Panc1 (cell line): ENCODE results near the gene MAMSTR. TPM values are rescaled to one million over a fixed set of nuclear protein-coding genes. Genes with fewer than 3 reads are reported as not detected.

ENCODE experiments used
- ATAC-seq: fragments of 200-7000 bp; cut with Tn5 transposase; 2 replicates; pipeline ENCODE4 v1.9.1; 2020; ENCODE audit warnings: mild to moderate bottlenecking, moderate library complexity
- BruUV-seq: library from RNA; stranded (reverse); fragments of 400-500 nt; replicated peaks from 2 replicates; lab custom pipeline; 2021; lab: Mats Ljungman, UMichigan
- CTCF ChIA-PET: fragments of 300-600 bp; sonication (Branson Sonifier 250); formaldehyde crosslinking; loops from one replicate; lab custom pipeline; 2022; ENCODE audit warnings: antibody characterized with exemption; lab: Charles Lee
- POLR2A ChIA-PET: fragments of 300-600 bp; sonication (Branson Sonifier 250); formaldehyde crosslinking; loops from one replicate; lab custom pipeline; 2022; ENCODE audit warnings: antibody characterized with exemption; lab: Charles Lee
- DNase-seq: peaks from one replicate; pipeline ENCODE4 v3.0.0-alpha.2; 2010; ENCODE audit warnings: low read depth, low spot score
- H3K27ac ChIP-seq: 2 replicates; pipeline ENCODE4 v1.5.1; 2011; ENCODE audit warnings: mild to moderate bottlenecking, low read length, inconsistent platforms
- H3K27me3 ChIP-seq: fragments of 200-500 bp; sonication (Bioruptor generic); 2 replicates; pipeline ENCODE4 v1.6.0; 2014; ENCODE audit warnings: low read length, inconsistent platforms; ENCODE audit not compliant: control insufficient read depth, insufficient read depth
- H3K36me3 ChIP-seq: fragments of 200-500 bp; sonication (Bioruptor generic); 2 replicates; pipeline ENCODE4 v1.5.1; 2014; ENCODE audit warnings: inconsistent platforms, mild to moderate bottlenecking, low read length, moderate library complexity; ENCODE audit not compliant: control insufficient read depth, insufficient read depth
- H3K4me1 ChIP-seq: 2 replicates; pipeline ENCODE4 v1.5.1; 2011; ENCODE audit warnings: inconsistent platforms, mild to moderate bottlenecking, low read length, moderate library complexity; ENCODE audit not compliant: control insufficient read depth, insufficient read depth
- H3K4me3 ChIP-seq, 2 experiments: 2 replicates each; pipeline ENCODE4 v1.5.1; 2011 to 2012; ENCODE audit warnings: low read depth in 2 of 2, low read length in 2 of 2, mild to moderate bottlenecking in 2 of 2, inconsistent platforms in 1 of 2, moderate library complexity in 1 of 2
- H3K9me3 ChIP-seq: fragments of 200-500 bp; sonication (Bioruptor generic); 2 replicates; pipeline ENCODE4 v1.5.1; 2014; ENCODE audit warnings: low read depth, mild to moderate bottlenecking, inconsistent platforms, low read length, moderate library complexity; ENCODE audit not compliant: control insufficient read depth, insufficient read depth
- CTCF ChIP-seq: fragments of 450-650 bp; IDR thresholded peaks from 2 replicates; pipeline ENCODE4 v1.5.1; 2017; ENCODE audit warnings: mild to moderate bottlenecking
- POLR2AphosphoS5 ChIP-seq: IDR thresholded peaks from 2 replicates; pipeline ENCODE4 v1.6.1; 2012; ENCODE audit warnings: mild to moderate bottlenecking, low read depth, low read length, moderate library complexity
- REST ChIP-seq, 2 experiments: IDR thresholded peaks; 2 replicates each; pipeline ENCODE4 v1.6.1; 2011 to 2012; ENCODE audit warnings: low read depth in 2 of 2, control low read depth in 1 of 2, low read length in 1 of 2, mild to moderate bottlenecking in 1 of 2, moderate library complexity in 1 of 2; ENCODE audit not compliant: insufficient read depth in 1 of 2
- SIN3A ChIP-seq: IDR thresholded peaks from 2 replicates; pipeline ENCODE4 v1.6.1; 2012; ENCODE audit warnings: low read depth, mild to moderate bottlenecking, low read length, moderate library complexity, borderline replicate concordance; ENCODE audit not compliant: insufficient read depth
- in situ Hi-C: cut with HindIII; loops from 2 replicates; pipeline ENCODE4 v1.10.0; 2016; ENCODE audit warnings: low sequenced_read_pairs, low pct_unique_long_range_greater_than_20kb
- intact Hi-C: fragments of 100-400 bp; cut with micrococcal nuclease; formaldehyde crosslinking; loops from one replicate; pipeline ENCODE4 v1.10.0; 2022; ENCODE audit not compliant: unreplicated experiment
- total RNA-seq: library from RNA; stranded (reverse); gene quantifications from one replicate; pipeline ENCODE4 v1.2.1, GENCODE V29; 2021; ENCODE audit not compliant: unreplicated experiment

The MAMSTR gene
- total RNA-seq, 1 experiment from 2014 or later: 3.3 TPM

GRCh38 chr19:48756686-48757085 is 37.2 kb upstream of the MAMSTR start:
- Histone ChIP-seq H3K4me3 (no peak overlapping the region), H3K27me3 (no peaks in the 10 kb centered on the region), H3K36me3 (peaks cover 5% of the 10 kb centered on the region; the same call in 1 of the 2 replicates), H3K9me3 (no peaks in the 10 kb centered on the region), H3K4me1 (no peaks in the 10 kb centered on the region; the same call in 1 of the 2 replicates), H3K27ac (no peak overlapping the region)
- TF ChIP-seq CTCF (no peak), SIN3A (no peak), REST (IDR thresholded peaks at IDR 0.05; ENCODE audit: insufficient read depth in 1 of 2, low read depth in 2 of 2, low read length in 1 of 2) (no peak)
- ChIA-PET POLR2A (no interaction called here), CTCF (no interaction called here)
- in situ Hi-C loops (no loop called here), intact Hi-C loops (no loop called here)
- no peak for ATAC-seq
- DNase-seq: no peak
- BruUV-seq: no TSS peak

GRCh38 chr19:48756212-48756611 is 36.7 kb upstream of the MAMSTR start:
- in situ Hi-C loops (no loop called here), intact Hi-C loops (no loop called here)
- TF ChIP-seq POLR2AphosphoS5 (no peak), SIN3A (no peak), CTCF (no peak)
- no TSS peak for BruUV-seq
- no peaks in the 10 kb centered on the region for H3K9me3 ChIP-seq
- H3K36me3 ChIP-seq: peaks cover 5% of the 10 kb centered on the region; the same call in 1 of the 2 replicates
- DNase-seq: no peak
- H3K4me3 ChIP-seq: no peak overlapping the region
- no peak overlapping the region for H3K27ac ChIP-seq
- no peak for ATAC-seq
- CTCF ChIA-PET: no interaction called here
- no peaks in the 10 kb centered on the region for H3K27me3 ChIP-seq
- no peaks in the 10 kb centered on the region; the same call in 1 of the 2 replicates for H3K4me1 ChIP-seq
- POLR2A ChIA-PET: no interaction called here
